Gastrocnemius medialis (tissue), 4 donors: Measurements from ENCODE around the gene PARD3. TPM values are rescaled to one million over a fixed set of nuclear protein-coding genes. Genes with fewer than 3 reads are reported as not detected.

Source experiments
- ATAC-seq, 2 donors: fragments of 150-250 bp; one replicate each; pipeline ENCODE4 v1.9.1; 2016
- DNase-seq, 2 donors: peaks; one replicate each; pipeline ENCODE4 v3.0.0-alpha.2; 2019
- H3K27ac ChIP-seq, 4 donors: fragments of 200-600 bp; sonication (generic); 1 replicate in 1 of 4; 2 replicates in 3 of 4; pipeline ENCODE4 v1.5.1; 2016 to 2018; ENCODE audit warnings: mild to moderate bottlenecking in 2 of 4, moderate library complexity in 1 of 4
- H3K27me3 ChIP-seq, 3 donors: fragments of 200-600 bp; sonication (generic) in 2 of 3; 1 replicate in 1 of 3; 2 replicates in 2 of 3; pipeline versions ENCODE4 v1.5.1 to v1.6.0; 2016 to 2019; ENCODE audit warnings: mild to moderate bottlenecking in 1 of 3, moderate library complexity in 1 of 3
- H3K36me3 ChIP-seq, 2 donors: fragments of 200-600 bp; sonication (generic) in 1 of 2; one replicate each; pipeline ENCODE4 v1.5.1; 2017 to 2018
- H3K4me1 ChIP-seq, 2 donors: fragments of 200-600 bp; sonication (generic) in 1 of 2; one replicate each; pipeline ENCODE4 v1.5.1; 2016 to 2017; ENCODE audit warnings: mild to moderate bottlenecking in 2 of 2
- H3K4me3 ChIP-seq, 4 donors: fragments of 200-600 bp; sonication (generic) in 3 of 4; 1 replicate in 1 of 4; 2 replicates in 3 of 4; pipeline ENCODE4 v1.5.1; 2016 to 2019; ENCODE audit warnings: mild to moderate bottlenecking in 2 of 4
- H3K9me3 ChIP-seq, 3 donors: fragments of 200-600 bp; sonication (generic) in 2 of 3; 1 replicate in 1 of 3; 2 replicates in 2 of 3; pipeline ENCODE4 v1.5.1; 2016 to 2019
- CTCF ChIP-seq, 5 experiments: fragments of 450-650 bp in 3 of 5; fragments of 200-600 bp in 2 of 5; sonication (generic) in 2 of 5; IDR thresholded peaks in 4 of 5; conservative IDR thresholded peaks in 1 of 5; 1 replicate in 4 of 5; 2 replicates in 1 of 5; pipeline ENCODE4 v1.5.1; 2016 to 2019; ENCODE audit warnings: antibody characterized with exemption in 5 of 5, mild to moderate bottlenecking in 3 of 5, moderate library complexity in 3 of 5
- POLR2A ChIP-seq, 2 donors: fragments of 450-650 bp; IDR thresholded peaks; one replicate each; pipeline ENCODE4 v1.6.1; 2017; ENCODE audit warnings: antibody characterized with exemption in 2 of 2, mild to moderate bottlenecking in 2 of 2, moderate library complexity in 2 of 2
- in situ Hi-C, 4 donors: fragments of 200-750 bp; cut with MboI; loops; one replicate each; pipeline versions ENCODE4 v1.15.0 to v1.8.0; 2017; ENCODE audit warnings: low sequenced_read_pairs in 4 of 4
- intact Hi-C: fragments of 100-400 bp; cut with DNase I; formaldehyde crosslinking; loops from one replicate; pipeline ENCODE4 v1.15.1; 2023; ENCODE audit warnings: low total_unique reads
- total RNA-seq, 4 donors: library from RNA; depleted of rRNA; stranded (reverse); fragments of >200 nt; gene quantifications; one replicate each; pipeline versions ENCODE4 v1.1.0 to v1.2.3, GENCODE V29; 2016

The PARD3 gene
- total RNA-seq, 4 donors from 2014 or later, result 64.6 to 75.8 (median 68.3) TPM

- Histone ChIP-seq H3K4me3 (no peak overlapping the region), H3K27ac (no peak overlapping the region), H3K36me3 (no peaks in the 10 kb centered on the region), H3K4me1 (peaks cover 24 to 26% of the 10 kb centered on the region in 2 donors), H3K9me3 (no peaks in the 10 kb centered on the region), H3K27me3 (no peaks in the 10 kb centered on the region)
- no peak for DNase-seq
- TF ChIP-seq CTCF (IDR thresholded peaks at IDR 0.05 in 4 of 5, conservative IDR thresholded peaks at IDR 0.05 in 1 of 5) (no peak), POLR2A (IDR thresholded peaks at IDR 0.05) (no peak)
- no peak for ATAC-seq
- in situ Hi-C loops (no loop called here), intact Hi-C loops (no loop called here)
Measured at GRCh38 chr10:34548466-34548865, 266.6 kb downstream of the PARD3 start.

DNA sequence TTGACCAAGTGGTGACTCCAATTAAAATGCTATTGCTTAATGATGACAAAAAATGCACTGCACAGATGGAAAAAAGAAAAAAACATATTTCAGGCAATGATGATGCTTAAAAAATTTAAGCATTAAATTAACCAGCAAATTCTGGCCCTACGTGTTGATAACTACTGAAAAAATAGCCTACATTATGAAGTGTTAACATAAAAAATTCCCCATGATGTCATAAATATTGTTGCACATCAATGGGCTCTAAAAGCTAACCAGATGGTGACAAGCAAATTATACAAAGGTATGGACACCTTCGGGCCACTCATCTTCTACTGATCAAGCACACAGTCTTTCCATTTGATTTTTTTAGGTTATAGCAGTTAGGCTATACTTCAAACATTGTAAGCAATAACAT, 267.4 kb downstream of the PARD3 start:
- DNase-seq (no peak), ATAC-seq (no peak)
- Histone ChIP-seq H3K9me3 (no peaks in the 10 kb centered on the region), H3K27ac (no peak overlapping the region), H3K27me3 (no peaks in the 10 kb centered on the region), H3K4me1 (peaks cover 24 to 26% of the 10 kb centered on the region in 2 donors), H3K36me3 (no peaks in the 10 kb centered on the region), H3K4me3 (no peak overlapping the region)
- in situ Hi-C loops (no loop called here), intact Hi-C loops (no loop called here)
- TF ChIP-seq POLR2A (IDR thresholded peaks at IDR 0.05), result no peak
- TF ChIP-seq CTCF (IDR thresholded peaks at IDR 0.05 in 4 of 5, conservative IDR thresholded peaks at IDR 0.05 in 1 of 5), result no peak

- in situ Hi-C loops, result no loop called here
- Histone ChIP-seq H3K9me3 (no peaks in the 10 kb centered on the region), H3K27ac (no peak overlapping the region), H3K4me1 (peaks cover 24 to 26% of the 10 kb centered on the region in 2 donors), H3K36me3 (no peaks in the 10 kb centered on the region), H3K27me3 (no peaks in the 10 kb centered on the region), H3K4me3 (no peak overlapping the region)
- ATAC-seq (no peak), DNase-seq (no peak)
- intact Hi-C loops, result no loop called here
- TF ChIP-seq CTCF (IDR thresholded peaks at IDR 0.05 in 4 of 5, conservative IDR thresholded peaks at IDR 0.05 in 1 of 5) (no peak), POLR2A (IDR thresholded peaks at IDR 0.05) (no peak)
Measured at GRCh38 chr10:34547291-34547690, 267.8 kb downstream of the PARD3 start.

DNA sequence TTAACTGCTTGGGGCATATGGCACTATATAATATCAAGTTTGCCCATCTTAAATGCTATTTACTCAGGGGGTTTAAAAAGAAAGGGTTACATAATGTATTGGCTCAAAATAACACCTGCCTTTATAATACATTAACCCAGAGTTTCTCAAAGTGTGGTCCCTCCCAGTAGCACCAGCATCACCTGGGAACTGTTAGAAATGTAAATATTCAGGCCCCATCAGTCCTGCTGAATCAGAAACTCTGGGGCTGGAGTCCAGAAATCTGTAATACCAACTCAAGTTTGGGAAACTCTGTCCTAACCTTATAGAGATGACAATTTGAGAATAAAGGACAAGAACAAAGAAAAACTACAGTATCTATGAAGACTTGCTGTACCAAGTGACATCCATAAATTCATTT, 270.7 kb downstream of the PARD3 start:
- no peak for ATAC-seq
- no peak overlapping the region for H3K4me3 ChIP-seq
- H3K27me3 ChIP-seq, result no peaks in the 10 kb centered on the region
- in situ Hi-C loops (no loop called here), intact Hi-C loops (no loop called here)
- H3K27ac ChIP-seq, result no peak overlapping the region
- no peak for TF ChIP-seq CTCF (IDR thresholded peaks at IDR 0.05 in 4 of 5, conservative IDR thresholded peaks at IDR 0.05 in 1 of 5)
- TF ChIP-seq POLR2A (IDR thresholded peaks at IDR 0.05), result no peak
- no peaks in the 10 kb centered on the region for H3K9me3 ChIP-seq
- H3K4me1 ChIP-seq, result peaks cover 23 to 24% of the 10 kb centered on the region in 2 donors
- DNase-seq, result no peak
- no peaks in the 10 kb centered on the region for H3K36me3 ChIP-seq

DNA sequence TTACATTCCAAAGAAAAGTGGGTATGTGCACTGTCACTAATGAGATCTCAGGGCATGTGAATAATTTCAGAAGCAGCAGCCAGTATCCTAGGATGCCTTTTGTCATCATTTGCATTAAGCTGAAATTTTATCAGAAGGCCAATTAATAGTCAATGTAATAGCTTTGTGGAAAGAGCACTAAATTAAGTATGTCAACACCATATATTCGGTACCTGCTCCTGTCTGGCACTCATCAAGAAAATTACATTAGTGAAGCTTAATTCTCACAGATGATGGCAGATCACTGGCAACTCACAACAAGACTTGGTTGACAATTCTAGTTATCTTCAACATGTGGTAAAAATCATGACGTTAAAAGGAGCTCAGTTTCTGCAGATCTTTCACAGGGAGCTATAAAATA, 271.4 kb downstream of the PARD3 start:
- no peak for TF ChIP-seq CTCF (IDR thresholded peaks at IDR 0.05 in 4 of 5, conservative IDR thresholded peaks at IDR 0.05 in 1 of 5)
- TF ChIP-seq POLR2A (IDR thresholded peaks at IDR 0.05), result no peak
- H3K27me3 ChIP-seq, result no peaks in the 10 kb centered on the region
- no peaks in the 10 kb centered on the region for H3K36me3 ChIP-seq
- no peak for DNase-seq
- H3K27ac ChIP-seq, result no peak overlapping the region
- no peaks in the 10 kb centered on the region for H3K9me3 ChIP-seq
- peaks cover 20 to 21% of the 10 kb centered on the region in 2 donors for H3K4me1 ChIP-seq
- intact Hi-C loops, result no loop called here
- in situ Hi-C loops, result no loop called here
- ATAC-seq, result no peak
- H3K4me3 ChIP-seq, result no peak overlapping the region
